ENCODE results near the gene PPFIBP2.

DNA sequence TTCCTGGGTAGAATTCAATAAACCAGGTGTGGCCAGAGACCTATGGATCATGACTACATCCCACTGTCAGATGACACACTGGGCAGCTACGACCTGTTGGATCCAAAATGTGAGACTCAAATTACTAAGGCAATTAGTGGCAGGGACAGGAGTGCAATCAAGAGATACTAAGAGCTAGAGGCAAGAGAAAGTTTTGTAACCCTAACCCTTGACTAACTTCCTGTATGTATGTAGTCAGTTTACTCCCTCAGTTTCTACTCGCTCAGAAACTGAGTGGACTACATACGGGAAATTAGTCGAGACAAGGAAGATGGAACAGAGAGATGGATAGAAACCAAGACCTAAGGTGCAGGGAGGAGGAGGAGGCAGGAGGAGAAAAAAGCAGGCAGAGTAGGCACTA, 156.8 kb downstream of the PPFIBP2 start:
- TF ChIP-seq CTCF (conservative IDR thresholded peaks at IDR 0.05; ENCODE audit: low read length), result no peak
- TF ChIP-seq EZH2phosphoT487 (IDR thresholded peaks at IDR 0.05; ENCODE audit: borderline replicate concordance, low read depth, low read length), result no peak
